H1 (cell line): ENCODE measurements around the gene ICE1. TPM values are rescaled to one million over a fixed set of nuclear protein-coding genes. Genes with fewer than 3 reads are reported as not detected.

Experiments
- CTCF ChIA-PET: fragments of 300-600 bp; sonication (Branson Sonifier 250); formaldehyde crosslinking; loops from one replicate; lab custom pipeline; 2021; ENCODE audit not compliant: partially characterized antibody; lab: Charles Lee
- POLR2A ChIA-PET: fragments of 300-600 bp; sonication (Branson Sonifier 250); formaldehyde crosslinking; loops from one replicate; lab custom pipeline; 2021; ENCODE audit warnings: inconsistent platforms; ENCODE audit not compliant: partially characterized antibody; lab: Charles Lee
- DNase-seq, 2 experiments: peaks; one replicate each; pipeline versions ENCODE4 v3.0.0 to v3.0.0-alpha.2; 2010 to 2022; ENCODE audit warnings: low spot score in 2 of 2, low read depth in 1 of 2, mixed read lengths in 1 of 2
- FAIRE-seq: peaks from 2 replicates; lab custom pipeline; 2011; peaks lifted over from hg19 to GRCh38; lab: Jason Lieb, UNC
- H2AFZ ChIP-seq: 2 replicates; pipeline ENCODE4 v1.8.1; 2012; ENCODE audit warnings: low read length, inconsistent platforms
- H2AK5ac ChIP-seq: 2 replicates; pipeline ENCODE4 v1.6.1; 2013; ENCODE audit warnings: low read depth, low read length
- H2BK120ac ChIP-seq: replicated peaks from 2 replicates; pipeline ENCODE3; 2013; ENCODE audit warnings: low read depth, low read length, inconsistent platforms
- H2BK12ac ChIP-seq: 2 replicates; pipeline ENCODE4 v1.6.1; 2013; ENCODE audit warnings: low read depth, low read length
- H2BK15ac ChIP-seq: 2 replicates; pipeline ENCODE4 v1.6.1; 2013; ENCODE audit warnings: low read length
- H2BK20ac ChIP-seq: 2 replicates; pipeline ENCODE4 v1.6.1; 2013; ENCODE audit warnings: low read length
- H2BK5ac ChIP-seq: 2 replicates; pipeline ENCODE4 v1.6.1; 2013; ENCODE audit warnings: low read depth, low read length
- H3K14ac ChIP-seq: 2 replicates; pipeline ENCODE4 v1.6.1; 2013; ENCODE audit warnings: inconsistent platforms; ENCODE audit not compliant: insufficient read length
- H3K18ac ChIP-seq: 2 replicates; pipeline ENCODE4 v1.6.1; 2013; ENCODE audit warnings: low read length; ENCODE audit errors: extremely low read depth
- H3K23ac ChIP-seq: 2 replicates; pipeline ENCODE4 v1.6.1; 2013; ENCODE audit warnings: inconsistent platforms; ENCODE audit not compliant: insufficient read length
- H3K23me2 ChIP-seq: 2 replicates; pipeline ENCODE4 v1.6.1; 2013; ENCODE audit warnings: low read depth, low read length
- H3K27ac ChIP-seq: 2 replicates; pipeline ENCODE4 v1.6.1; 2011; ENCODE audit warnings: low read depth, low read length, inconsistent platforms
- H3K27me3 ChIP-seq, 4 experiments: replicated peaks in 1 of 4; 1 replicate in 1 of 4; 2 replicates in 3 of 4; pipeline versions ENCODE4 v1.6.1 to v1.8.1; 2011 to 2013; ENCODE audit warnings: low read length in 3 of 4, mild to moderate bottlenecking in 3 of 4, inconsistent platforms in 2 of 4, mixed read lengths in 2 of 4, moderate library complexity in 1 of 4; ENCODE audit not compliant: control insufficient read depth in 3 of 4, insufficient read depth in 3 of 4; ENCODE audit errors: extremely low read depth in 1 of 4
- H3K36me3 ChIP-seq, 4 experiments: 2 replicates each; pipeline versions ENCODE4 v1.6.1 to v1.8.1; 2011 to 2013; ENCODE audit warnings: mild to moderate bottlenecking in 4 of 4, low read length in 3 of 4, moderate library complexity in 2 of 4, control low read depth in 1 of 4, inconsistent platforms in 1 of 4; ENCODE audit not compliant: insufficient read depth in 4 of 4, control insufficient read depth in 2 of 4
- H3K4ac ChIP-seq: replicated peaks from 2 replicates; pipeline ENCODE3; 2013; ENCODE audit warnings: low read length, low read depth, mixed read lengths, inconsistent platforms; ENCODE audit not compliant: insufficient read length
- H3K4me1 ChIP-seq, 4 experiments: replicated peaks in 1 of 4; 1 replicate in 1 of 4; 2 replicates in 3 of 4; pipeline versions ENCODE4 v1.6.1 to v1.8.1; 2011 to 2013; ENCODE audit warnings: low read length in 3 of 4, inconsistent platforms in 2 of 4, mixed read lengths in 1 of 4; ENCODE audit not compliant: insufficient read depth in 4 of 4, control insufficient read depth in 3 of 4
- H3K4me2 ChIP-seq, 2 experiments: 2 replicates each; pipeline versions ENCODE4 v1.6.1 to v1.8.1; 2011 to 2013; ENCODE audit warnings: low read depth in 2 of 2, low read length in 2 of 2, control low read depth in 1 of 2, inconsistent platforms in 1 of 2, mild to moderate bottlenecking in 1 of 2; ENCODE audit not compliant: insufficient read depth in 1 of 2
- H3K4me3 ChIP-seq, 4 experiments: fragments of 200-600, 300-600 bp in 1 of 4; sonication (generic), shearing (Covaris generic), sonication (Bioruptor Twin) in 1 of 4; 2 replicates each; pipeline versions ENCODE4 v1.5.1 to v1.8.1; 2011 to 2016; ENCODE audit warnings: low read length in 4 of 4, low read depth in 3 of 4, control low read depth in 2 of 4, inconsistent platforms in 2 of 4, mild to moderate bottlenecking in 2 of 4, mixed read lengths in 1 of 4, moderate library complexity in 1 of 4; ENCODE audit not compliant: insufficient read depth in 2 of 4; ENCODE audit errors: extremely low read depth in 1 of 4
- H3K56ac ChIP-seq: replicated peaks from 2 replicates; pipeline ENCODE3; 2013; ENCODE audit warnings: low read depth, mild to moderate bottlenecking, mixed read lengths, low read length, inconsistent platforms; ENCODE audit not compliant: insufficient read length
- H3K79me1 ChIP-seq: 2 replicates; pipeline ENCODE4 v1.6.1; 2013; ENCODE audit warnings: low read depth, low read length, control low read depth
- H3K79me2 ChIP-seq, 2 experiments: 2 replicates each; pipeline versions ENCODE4 v1.6.1 to v1.8.1; 2012 to 2013; ENCODE audit warnings: low read length in 2 of 2, mild to moderate bottlenecking in 2 of 2, inconsistent platforms in 1 of 2; ENCODE audit not compliant: insufficient read depth in 2 of 2, control insufficient read depth in 1 of 2
- H3K9ac ChIP-seq, 4 experiments: replicated peaks in 1 of 4; 1 replicate in 1 of 4; 2 replicates in 3 of 4; pipeline versions ENCODE4 v1.6.1 to v1.8.1; 2011 to 2013; ENCODE audit warnings: low read depth in 3 of 4, low read length in 3 of 4, control low read depth in 2 of 4, mild to moderate bottlenecking in 2 of 4, moderate library complexity in 2 of 4, inconsistent platforms in 1 of 4; ENCODE audit errors: extremely low read depth in 1 of 4
- H3K9me3 ChIP-seq, 2 experiments: 2 replicates each; pipeline versions ENCODE4 v1.6.1 to v1.8.1; 2012 to 2013; ENCODE audit warnings: mild to moderate bottlenecking in 2 of 2, moderate library complexity in 2 of 2, control low read depth in 1 of 2, inconsistent platforms in 1 of 2, low read depth in 1 of 2, low read length in 1 of 2, mixed read lengths in 1 of 2; ENCODE audit not compliant: insufficient read depth in 2 of 2
- H4K20me1 ChIP-seq, 2 experiments: replicated peaks in 1 of 2; 2 replicates each; pipeline versions ENCODE3 to v1.8.1; 2011 to 2013; ENCODE audit warnings: inconsistent platforms in 2 of 2, low read length in 2 of 2, mild to moderate bottlenecking in 1 of 2; ENCODE audit not compliant: insufficient read depth in 2 of 2, control insufficient read depth in 1 of 2
- H4K5ac ChIP-seq: 2 replicates; pipeline ENCODE4 v1.6.1; 2013; ENCODE audit warnings: low read length, low read depth, mixed read lengths, inconsistent platforms; ENCODE audit not compliant: insufficient read length
- H4K8ac ChIP-seq: 2 replicates; pipeline ENCODE4 v1.8.0; 2013; ENCODE audit warnings: mild to moderate bottlenecking, moderate library complexity, low read length, inconsistent platforms; ENCODE audit not compliant: insufficient read depth; ENCODE audit errors: extremely low read depth
- H4K91ac ChIP-seq: replicated peaks from 2 replicates; pipeline ENCODE3; 2013; ENCODE audit warnings: low read length, mixed read lengths, inconsistent platforms; ENCODE audit not compliant: insufficient read length
- BACH1 ChIP-seq: IDR thresholded peaks from 2 replicates; pipeline ENCODE4 v1.6.1; 2012; ENCODE audit warnings: low read length, improper control_type of control experiment
- CBX8 ChIP-seq: fragments of 300-800, 300-1000 bp; sonication (generic); IDR thresholded peaks from 2 replicates; pipeline ENCODE4 v1.7.1; 2016; ENCODE audit warnings: low read depth, low read length, borderline replicate concordance
- CEBPB ChIP-seq: IDR thresholded peaks from 2 replicates; pipeline ENCODE4 v1.6.1; 2012; ENCODE audit warnings: low read depth, low read length
- CREB1 ChIP-seq: IDR thresholded peaks from 2 replicates; pipeline ENCODE4 v1.6.1; 2012; ENCODE audit warnings: inconsistent platforms
- EGR1 ChIP-seq: IDR thresholded peaks from 2 replicates; pipeline ENCODE4 v1.6.1; 2011; ENCODE audit warnings: low read depth, low read length, borderline replicate concordance
- GABPA ChIP-seq: IDR thresholded peaks from 2 replicates; pipeline ENCODE4 v1.6.1; 2011; ENCODE audit warnings: mild to moderate bottlenecking, low read length, moderate library complexity, borderline replicate concordance; ENCODE audit not compliant: insufficient read depth
- GTF2F1 ChIP-seq: IDR thresholded peaks from 2 replicates; pipeline ENCODE4 v1.6.1; 2012; ENCODE audit warnings: low read depth, low read length, improper control_type of control experiment, borderline replicate concordance
- JUND ChIP-seq: IDR thresholded peaks from 2 replicates; pipeline ENCODE4 v1.6.1; 2011; ENCODE audit warnings: mild to moderate bottlenecking, improper control_type of control experiment, low read length
- RAD21 ChIP-seq, 2 experiments: IDR thresholded peaks in 1 of 2; conservative IDR thresholded peaks in 1 of 2; 2 replicates each; pipeline ENCODE4 v1.6.1; 2011; ENCODE audit warnings: low read depth in 2 of 2, low read length in 2 of 2, improper control_type of control experiment in 1 of 2, inconsistent platforms in 1 of 2, mild to moderate bottlenecking in 1 of 2, moderate library complexity in 1 of 2
- SIN3A ChIP-seq, 2 experiments: IDR thresholded peaks in 1 of 2; conservative IDR thresholded peaks in 1 of 2; 2 replicates each; pipeline ENCODE4 v1.6.1; 2011 to 2012; ENCODE audit warnings: low read length in 2 of 2, improper control_type of control experiment in 1 of 2, low read depth in 1 of 2, mild to moderate bottlenecking in 1 of 2
- TCF12 ChIP-seq: IDR thresholded peaks from 2 replicates; pipeline ENCODE4 v1.6.1; 2011; ENCODE audit warnings: low read depth, mild to moderate bottlenecking, low read length
- WGBS, 2 experiments: shearing (Covaris generic) in 1 of 2; methylation state at CpG; one replicate each; pipeline versions ENCODE4 v1.1.6 to v1.1.7; 2013 to 2015; ENCODE audit warnings: low lambda C conversion rate in 2 of 2, mixed read lengths in 2 of 2, inconsistent platforms in 1 of 2, low coverage in 1 of 2, missing lambda C conversion rate in 1 of 2; ENCODE audit not compliant: insufficient replicate concordance in 2 of 2, insufficient coverage in 1 of 2, insufficient read length in 1 of 2; ENCODE audit errors: extremely low coverage in 1 of 2, missing lambda C conversion rate in 1 of 2; 5-methylcytosine and 5-hydroxymethylcytosine counted together
- polyA plus RNA-seq, 7 experiments: library from polyadenylated mRNA; depleted of rRNA in 3 of 7; stranded (reverse) in 5 of 7; unstranded in 2 of 7; fragments of >200 nt in 5 of 7; fragments of 200-250 nt in 2 of 7; gene quantifications; 1 replicate in 5 of 7; 2 replicates in 1 of 7; 4 replicates in 1 of 7; pipeline versions ENCODE4 v1.2.1 to v1.2.3, GENCODE V29; 2011 to 2013; ENCODE audit warnings: missing spikeins in 2 of 7, mixed read lengths in 2 of 7
- total RNA-seq: library from RNA; stranded (reverse); fragmentation: NEBNext Ultra II Directional; extraction: Animal tissue kit (Norgen Biotek cat#: 25700); gene quantifications from 2 replicates; pipeline ENCODE4 v1.2.1, GENCODE V29; 2021
- TF ChIP-seq, protein P1 (sequence below): IDR thresholded peaks from 2 replicates; pipeline ENCODE4 v1.6.1; 2012; ENCODE audit warnings: low read length, inconsistent platforms

ICE1 gene
- total and polyA plus RNA-seq, 2 of the 8 experiments (the other 6 are each of a cell fraction or from before 2014, with no cell fraction given) = 11.8 to 53.9 TPM

DNA sequence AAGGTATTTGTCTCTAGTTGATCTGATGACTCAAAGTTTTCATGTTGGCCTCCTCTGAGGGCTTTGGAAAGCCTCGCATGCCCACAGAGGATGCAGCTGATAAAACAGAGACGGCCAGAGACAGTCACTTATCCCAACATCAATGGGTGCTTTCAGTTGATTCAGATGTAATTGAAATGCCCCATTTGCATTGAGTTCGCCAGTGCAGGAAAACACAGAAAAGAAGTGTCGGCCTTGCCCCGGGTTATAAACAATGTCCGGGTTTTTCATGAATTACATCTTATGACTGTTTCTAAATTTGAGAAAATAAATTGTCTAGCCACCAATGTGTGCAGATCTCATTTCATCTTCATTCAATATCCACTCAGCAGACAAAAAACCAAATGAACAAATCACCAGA lies 42.2 kb upstream of the ICE1 start:
- DNase-seq (no peak), FAIRE-seq (no peak)
- H3K14ac ChIP-seq = no peak overlapping the region
- H3K36me3 ChIP-seq = no peaks in the 10 kb centered on the region
- H3K23me2 ChIP-seq = no peaks in the 10 kb centered on the region
- H3K4me1 ChIP-seq = peaks cover 0 to 4% (median 1%) of the 10 kb centered on the region in 4 experiments; a peak in 2 of 7 replicates
- H4K20me1 ChIP-seq = no peaks in the 10 kb centered on the region
- H4K5ac ChIP-seq = no peak overlapping the region
- whole genome bisulfite sequencing, 2 experiments = 86% methylated on average over 6 of the region's 6 CpGs; no CpG with 5 or more reads in 1 of the 2 experiments
- H2BK12ac ChIP-seq = no peak overlapping the region
- POLR2A ChIA-PET = no interaction called here
- H3K27me3 ChIP-seq = no peaks in the 10 kb centered on the region
- H3K4me2 ChIP-seq = no peak overlapping the region
- H3K23ac ChIP-seq = no peak overlapping the region
- H3K79me2 ChIP-seq = no peaks in the 10 kb centered on the region
- no peak overlapping the region for H3K18ac ChIP-seq
- H3K9ac ChIP-seq = no peak overlapping the region
- no peak overlapping the region for H2AK5ac ChIP-seq
- no peaks in the 10 kb centered on the region for H3K79me1 ChIP-seq
- no peak overlapping the region for H2BK20ac ChIP-seq
- CTCF ChIA-PET = interaction anchor here (1.1 to 1.5 kb wide), 2 partner anchors 18 to 501 kb away, joined by 3 to 7 read pairs; no protein-coding TSS in a partner anchor
- no peak overlapping the region for H2BK120ac ChIP-seq
- no peak overlapping the region for H4K8ac ChIP-seq
- H3K4ac ChIP-seq = no peak overlapping the region
- no peak overlapping the region for H3K4me3 ChIP-seq
- H3K56ac ChIP-seq = no peak overlapping the region
- H2AFZ ChIP-seq = no peak overlapping the region
- H3K27ac ChIP-seq = no peak overlapping the region
- H3K9me3 ChIP-seq = peaks cover 0 to 12% of the 10 kb centered on the region in 2 experiments; a peak in 1 of 4 replicates
- no peak overlapping the region for H2BK15ac ChIP-seq
- no peak overlapping the region for H2BK5ac ChIP-seq
- no peak overlapping the region for H4K91ac ChIP-seq
- TF ChIP-seq CBX8 = no peak
- no peak for TF ChIP-seq JUND
- TF ChIP-seq GABPA = no peak
- TF ChIP-seq EGR1 = no peak
- no peak for TF ChIP-seq RAD21 (IDR thresholded peaks at IDR 0.05 in 1 of 2, conservative IDR thresholded peaks at IDR 0.05 in 1 of 2; ENCODE audit: low read depth in 2 of 2, low read length in 2 of 2)
- no peak for TF ChIP-seq TCF12
- no peak for TF ChIP-seq SIN3A (conservative IDR thresholded peaks at IDR 0.05 in 1 of 2, IDR thresholded peaks at IDR 0.05 in 1 of 2; ENCODE audit: low read depth in 1 of 2, low read length in 2 of 2)
- TF ChIP-seq CEBPB = no peak
- no peak for TF ChIP-seq BACH1
- TF ChIP-seq CREB1 = no peak
- TF ChIP-seq, protein P1, sequence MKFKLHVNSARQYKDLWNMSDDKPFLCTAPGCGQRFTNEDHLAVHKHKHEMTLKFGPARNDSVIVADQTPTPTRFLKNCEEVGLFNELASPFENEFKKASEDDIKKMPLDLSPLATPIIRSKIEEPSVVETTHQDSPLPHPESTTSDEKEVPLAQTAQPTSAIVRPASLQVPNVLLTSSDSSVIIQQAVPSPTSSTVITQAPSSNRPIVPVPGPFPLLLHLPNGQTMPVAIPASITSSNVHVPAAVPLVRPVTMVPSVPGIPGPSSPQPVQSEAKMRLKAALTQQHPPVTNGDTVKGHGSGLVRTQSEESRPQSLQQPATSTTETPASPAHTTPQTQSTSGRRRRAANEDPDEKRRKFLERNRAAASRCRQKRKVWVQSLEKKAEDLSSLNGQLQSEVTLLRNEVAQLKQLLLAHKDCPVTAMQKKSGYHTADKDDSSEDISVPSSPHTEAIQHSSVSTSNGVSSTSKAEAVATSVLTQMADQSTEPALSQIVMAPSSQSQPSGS = no peak
- no peak for TF ChIP-seq GTF2F1
